H1 (cell line): ENCODE data around the gene MBD5. TPM values are rescaled to one million over a fixed set of nuclear protein-coding genes. Genes with fewer than 3 reads are reported as not detected.

Experiments
- BCL11A ChIP-seq, 2 experiments: IDR thresholded peaks; one replicate each; pipeline ENCODE4 v1.6.1; 2011; ENCODE audit warnings: low read depth in 2 of 2, low read length in 2 of 2, mild to moderate bottlenecking in 2 of 2
- CBX5 ChIP-seq: fragments of 300-800, 300-1000 bp; sonication (generic); IDR thresholded peaks from 2 replicates; pipeline ENCODE4 v1.7.1; 2016; ENCODE audit warnings: antibody characterized with exemption, low read length, low read depth
- CEBPB ChIP-seq: IDR thresholded peaks from 2 replicates; pipeline ENCODE4 v1.6.1; 2012; ENCODE audit warnings: low read depth, low read length
- JUND ChIP-seq: IDR thresholded peaks from 2 replicates; pipeline ENCODE4 v1.6.1; 2011; ENCODE audit warnings: mild to moderate bottlenecking, improper control_type of control experiment, low read length
- SP1 ChIP-seq: IDR thresholded peaks from 2 replicates; pipeline ENCODE4 v1.6.1; 2011; ENCODE audit warnings: low read depth, low read length
- SRF ChIP-seq: IDR thresholded peaks from 2 replicates; pipeline ENCODE4 v1.6.1; 2011; ENCODE audit warnings: mild to moderate bottlenecking, low read depth, low read length, moderate library complexity
- TBP ChIP-seq: IDR thresholded peaks from 2 replicates; pipeline ENCODE4 v1.6.1; 2011; ENCODE audit warnings: low read depth, low read length, improper control_type of control experiment
- YY1 ChIP-seq: IDR thresholded peaks from 2 replicates; pipeline ENCODE4 v1.6.1; 2011; ENCODE audit warnings: low read depth, mild to moderate bottlenecking, low read length
- polyA plus RNA-seq, 7 experiments: library from polyadenylated mRNA; depleted of rRNA in 3 of 7; stranded (reverse) in 5 of 7; unstranded in 2 of 7; fragments of >200 nt in 5 of 7; fragments of 200-250 nt in 2 of 7; gene quantifications; 1 replicate in 5 of 7; 2 replicates in 1 of 7; 4 replicates in 1 of 7; pipeline versions ENCODE4 v1.2.1 to v1.2.3, GENCODE V29; 2011 to 2013; ENCODE audit warnings: missing spikeins in 2 of 7, mixed read lengths in 2 of 7
- total RNA-seq: library from RNA; stranded (reverse); fragmentation: NEBNext Ultra II Directional; extraction: Animal tissue kit (Norgen Biotek cat#: 25700); gene quantifications from 2 replicates; pipeline ENCODE4 v1.2.1, GENCODE V29; 2021
- TF ChIP-seq, protein P1 (sequence below): IDR thresholded peaks from 2 replicates; pipeline ENCODE4 v1.6.1; 2011; ENCODE audit warnings: low read length, improper control_type of control experiment

MBD5 gene
- total and polyA plus RNA-seq, 2 of the 8 experiments (the other 6 are each of a cell fraction or from before 2014, with no cell fraction given): 9.7 to 29.4 TPM

GRCh38 chr2:148258124-148258523, 237.2 kb downstream of the MBD5 start (continued):
- TF ChIP-seq, protein P1, sequence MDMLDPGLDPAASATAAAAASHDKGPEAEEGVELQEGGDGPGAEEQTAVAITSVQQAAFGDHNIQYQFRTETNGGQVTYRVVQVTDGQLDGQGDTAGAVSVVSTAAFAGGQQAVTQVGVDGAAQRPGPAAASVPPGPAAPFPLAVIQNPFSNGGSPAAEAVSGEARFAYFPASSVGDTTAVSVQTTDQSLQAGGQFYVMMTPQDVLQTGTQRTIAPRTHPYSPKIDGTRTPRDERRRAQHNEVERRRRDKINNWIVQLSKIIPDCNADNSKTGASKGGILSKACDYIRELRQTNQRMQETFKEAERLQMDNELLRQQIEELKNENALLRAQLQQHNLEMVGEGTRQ: no peak
- TF ChIP-seq SRF: no peak
- TF ChIP-seq TBP: no peak
- no peak for TF ChIP-seq YY1
- TF ChIP-seq CEBPB: no peak
- no peak for TF ChIP-seq CBX5
- TF ChIP-seq SP1: no peak
- TF ChIP-seq BCL11A (IDR thresholded peaks at IDR 0.05; ENCODE audit: low read depth in 2 of 2, low read length in 2 of 2): no peak
- no peak for TF ChIP-seq JUND
